Subcutaneous adipose tissue (tissue), 4 donors: ENCODE results near the gene DDN. TPM values are rescaled to one million over a fixed set of nuclear protein-coding genes. Genes with fewer than 3 reads are reported as not detected.

ENCODE experiments used
- total RNA-seq, 4 donors: library from RNA; depleted of rRNA; stranded (reverse); fragments of >200 nt; gene quantifications; one replicate each; pipeline ENCODE4 v1.1.0, GENCODE V29; 2016
- TF ChIP-seq, protein P1 (sequence below): fragments of 450-650 bp; IDR thresholded peaks from one replicate; pipeline ENCODE4 v1.5.1; 2016; ENCODE audit warnings: low read depth, mild to moderate bottlenecking, control low read depth, antibody characterized with exemption, moderate library complexity

Gene DDN
- total RNA-seq, 4 donors from 2014 or later, result not detected

DNA sequence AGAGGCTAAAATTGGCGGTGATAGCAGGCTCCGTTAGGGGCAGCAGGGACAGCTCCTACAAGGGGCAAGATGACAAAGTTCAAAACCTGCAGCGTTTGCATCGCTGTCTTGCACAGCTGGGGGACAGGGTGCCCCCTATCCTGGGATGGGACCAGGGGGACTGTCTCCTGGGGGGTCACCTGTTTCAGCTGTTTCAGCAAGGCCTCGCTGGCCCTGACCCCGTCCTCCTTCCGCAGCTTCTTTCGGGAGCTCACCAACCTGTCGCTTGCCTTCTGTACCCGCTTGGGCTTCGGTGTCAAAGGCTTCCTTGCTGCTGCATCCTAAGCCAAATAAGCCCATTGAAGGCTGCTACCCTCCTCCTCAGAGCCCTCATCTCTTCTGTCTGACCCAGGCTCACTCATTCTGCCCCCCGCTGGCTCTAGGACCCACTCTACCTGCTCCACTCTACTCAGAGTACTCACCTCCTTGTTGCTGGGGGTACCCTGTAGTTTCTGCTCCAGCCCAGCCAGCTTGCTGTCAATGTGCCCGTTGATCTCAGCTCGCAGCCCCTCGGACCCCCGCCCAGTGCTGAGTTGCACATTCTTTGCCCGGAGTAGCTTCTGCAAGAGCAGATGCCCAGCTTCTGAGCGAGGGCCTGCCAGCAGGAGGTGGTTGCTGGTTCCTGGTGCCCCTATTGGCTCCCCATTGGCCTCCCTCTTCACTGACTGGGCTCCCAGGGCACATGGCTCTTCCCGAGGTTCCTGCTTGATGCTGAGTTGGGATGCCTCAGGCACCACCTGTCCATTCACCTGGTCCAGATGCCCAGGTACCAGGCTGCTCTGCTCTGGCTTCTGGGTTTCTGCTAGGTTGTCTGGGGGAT is 31.8 kb upstream of the DDN start:
- TF ChIP-seq, protein P1, sequence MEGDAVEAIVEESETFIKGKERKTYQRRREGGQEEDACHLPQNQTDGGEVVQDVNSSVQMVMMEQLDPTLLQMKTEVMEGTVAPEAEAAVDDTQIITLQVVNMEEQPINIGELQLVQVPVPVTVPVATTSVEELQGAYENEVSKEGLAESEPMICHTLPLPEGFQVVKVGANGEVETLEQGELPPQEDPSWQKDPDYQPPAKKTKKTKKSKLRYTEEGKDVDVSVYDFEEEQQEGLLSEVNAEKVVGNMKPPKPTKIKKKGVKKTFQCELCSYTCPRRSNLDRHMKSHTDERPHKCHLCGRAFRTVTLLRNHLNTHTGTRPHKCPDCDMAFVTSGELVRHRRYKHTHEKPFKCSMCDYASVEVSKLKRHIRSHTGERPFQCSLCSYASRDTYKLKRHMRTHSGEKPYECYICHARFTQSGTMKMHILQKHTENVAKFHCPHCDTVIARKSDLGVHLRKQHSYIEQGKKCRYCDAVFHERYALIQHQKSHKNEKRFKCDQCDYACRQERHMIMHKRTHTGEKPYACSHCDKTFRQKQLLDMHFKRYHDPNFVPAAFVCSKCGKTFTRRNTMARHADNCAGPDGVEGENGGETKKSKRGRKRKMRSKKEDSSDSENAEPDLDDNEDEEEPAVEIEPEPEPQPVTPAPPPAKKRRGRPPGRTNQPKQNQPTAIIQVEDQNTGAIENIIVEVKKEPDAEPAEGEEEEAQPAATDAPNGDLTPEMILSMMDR, result no peak

DNA sequence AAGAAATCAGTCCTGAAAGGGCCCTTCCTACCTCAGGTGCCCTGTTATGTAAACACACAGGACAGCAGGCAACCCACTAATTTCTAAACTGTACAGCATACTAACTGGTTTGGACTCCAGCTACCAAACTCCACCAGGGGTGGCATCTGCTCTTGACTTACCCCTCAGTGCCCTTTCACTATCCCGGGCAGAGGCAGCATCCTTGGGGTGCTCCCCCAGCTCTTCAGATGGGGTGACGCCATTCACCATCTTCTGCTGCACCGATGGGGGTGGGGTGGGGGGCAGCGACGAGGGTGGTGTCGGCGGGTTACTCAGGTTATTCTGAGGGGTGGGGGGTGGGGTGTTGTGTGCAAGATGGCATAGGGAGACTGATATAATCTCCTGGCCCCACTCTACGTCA is 30.9 kb upstream of the DDN start:
- TF ChIP-seq, protein P1, result no peak

DNA sequence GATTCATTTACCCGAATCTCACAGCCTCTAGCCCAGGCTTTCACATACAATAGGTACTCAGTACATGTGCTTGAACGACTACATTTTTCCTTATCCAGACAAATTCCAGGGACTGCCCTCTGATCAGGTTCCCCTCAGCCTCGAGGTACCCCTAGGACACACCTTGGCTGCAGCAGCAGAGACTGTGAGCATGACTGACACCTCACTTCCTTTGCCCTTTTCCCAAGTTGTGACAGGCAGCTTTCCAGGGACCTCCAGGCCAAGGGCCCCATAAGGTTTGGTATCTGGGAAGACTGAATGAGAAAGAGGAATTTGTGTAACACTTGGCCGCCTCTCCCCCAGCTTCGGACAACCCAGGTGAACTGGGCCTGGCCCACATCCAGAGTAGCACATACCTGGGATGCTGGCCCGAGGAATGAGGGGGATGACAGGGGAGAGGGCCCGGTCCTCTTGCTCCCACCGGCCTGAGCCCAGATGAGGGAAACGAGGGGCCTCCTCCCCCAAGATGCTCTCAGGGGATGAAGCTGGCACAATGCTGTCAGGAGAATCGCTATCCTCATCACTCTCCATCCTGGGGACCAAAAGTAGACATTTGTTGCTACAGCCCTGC is 29.6 kb upstream of the DDN start:
- TF ChIP-seq, protein P1, result no peak

DNA sequence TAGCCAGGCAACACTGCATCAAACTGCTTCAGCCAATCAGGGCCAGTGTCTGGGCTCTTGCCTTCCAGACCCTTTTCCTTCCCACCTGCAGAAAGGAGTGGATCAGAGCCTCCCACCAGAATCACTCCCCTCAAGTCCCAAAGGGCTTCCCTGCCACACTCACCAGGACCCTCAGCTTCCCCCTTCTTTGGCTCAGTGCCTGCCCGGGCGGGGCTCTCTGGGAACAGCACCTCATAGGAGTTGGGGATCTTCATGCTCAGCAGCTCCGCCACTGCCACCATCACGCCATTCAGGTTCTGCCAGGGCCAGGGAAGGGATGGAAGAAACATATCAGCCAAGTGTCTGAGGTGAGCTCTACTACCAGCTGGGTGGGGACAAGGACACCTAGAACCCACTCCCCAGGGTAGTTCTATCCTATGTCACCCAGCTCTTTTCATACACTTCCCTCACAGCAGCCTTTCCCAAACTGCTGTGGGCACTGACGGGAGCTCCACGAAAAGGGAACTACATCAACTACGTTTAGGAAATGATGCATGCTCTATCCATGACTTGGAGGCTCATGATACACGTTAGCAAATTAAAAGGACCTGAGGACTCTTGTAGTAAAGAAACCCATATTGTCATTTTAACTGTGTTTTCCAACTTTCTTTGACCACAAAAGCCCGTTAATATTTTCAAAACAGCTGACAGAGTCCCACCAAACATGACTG is 28.8 kb upstream of the DDN start:
- TF ChIP-seq, protein P1, result no peak

DNA sequence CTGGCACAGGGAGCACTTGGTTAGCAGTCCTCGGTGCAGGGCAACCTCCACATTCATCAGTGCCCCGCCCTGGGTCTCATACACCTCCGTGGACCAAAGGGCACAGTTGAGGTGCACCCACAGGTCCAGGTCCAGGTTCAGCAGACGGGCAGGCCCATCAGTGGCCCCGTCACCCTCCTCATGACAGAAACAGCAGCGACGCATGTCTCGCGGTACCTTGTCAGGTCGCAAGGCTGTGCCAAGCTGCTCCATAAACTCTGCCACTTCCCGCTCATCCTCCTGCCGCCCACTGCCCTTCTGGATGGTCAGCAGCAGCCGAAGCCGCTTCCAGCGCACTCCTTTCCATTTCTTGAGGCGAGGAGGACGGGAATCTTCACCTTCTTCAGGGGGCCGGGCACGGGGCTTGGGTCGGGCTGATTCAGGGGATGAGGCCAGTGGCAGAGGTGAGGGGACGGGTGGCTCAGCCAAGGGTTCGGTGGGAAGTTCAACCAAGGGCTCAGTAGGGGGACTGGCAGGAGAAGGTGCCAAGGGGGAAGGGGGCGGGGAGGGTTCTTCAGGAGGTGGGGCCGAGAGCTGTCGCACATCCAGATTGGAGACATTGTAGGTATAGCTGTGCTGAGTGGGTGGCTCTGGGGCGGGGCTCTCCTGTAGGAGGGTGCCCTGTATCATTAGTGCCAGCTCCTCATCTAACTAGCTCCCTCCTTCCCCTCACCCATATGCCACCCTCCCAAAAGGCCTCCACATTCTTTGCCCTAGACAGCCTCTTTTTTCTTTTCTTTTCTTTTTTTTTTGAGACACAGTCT is 27.7 kb upstream of the DDN start:
- TF ChIP-seq, protein P1, result no peak

DNA sequence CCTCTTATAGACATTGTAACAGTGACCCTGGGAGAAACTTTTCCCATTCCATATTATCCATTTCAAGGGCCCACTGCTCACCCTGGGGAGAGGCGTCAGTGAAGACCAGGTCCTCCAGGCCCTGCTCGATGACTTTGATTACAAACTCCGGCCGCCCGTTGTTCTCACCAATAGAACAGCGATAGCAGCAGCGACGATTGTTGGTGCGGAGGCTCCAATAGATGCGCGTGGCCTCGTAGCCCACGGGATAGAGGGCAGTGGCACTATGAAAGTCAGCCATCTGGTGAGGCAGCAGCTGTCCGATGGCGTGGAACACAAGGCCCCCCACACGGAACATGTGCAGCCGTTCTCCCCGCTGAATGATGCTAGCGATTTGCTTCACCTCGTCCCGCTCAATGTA is 26.9 kb upstream of the DDN start:
- TF ChIP-seq, protein P1, result no peak
